Left kidney (tissue), 2 donors: Measurements from ENCODE around the gene LRMDA. TPM values are rescaled to one million over a fixed set of nuclear protein-coding genes. Genes with fewer than 3 reads are reported as not detected.
"Not testable (repeated sequence)": the region's sequence is repeated elsewhere in the genome, so short reads cannot be mapped to it uniquely, and the experiment has no call there.

Experiments
- DNase-seq: peaks from one replicate; pipeline ENCODE4 v3.0.0-alpha.2; 2013
- polyA plus RNA-seq: library from polyadenylated mRNA; unstranded; fragments of 120-200 nt; gene quantifications from one replicate; pipeline ENCODE4 v1.2.1, GENCODE V29; 2013; ENCODE audit not compliant: insufficient read length

The LRMDA gene
- polyA plus RNA-seq, 1 donor, result 18.0 TPM

DNA sequence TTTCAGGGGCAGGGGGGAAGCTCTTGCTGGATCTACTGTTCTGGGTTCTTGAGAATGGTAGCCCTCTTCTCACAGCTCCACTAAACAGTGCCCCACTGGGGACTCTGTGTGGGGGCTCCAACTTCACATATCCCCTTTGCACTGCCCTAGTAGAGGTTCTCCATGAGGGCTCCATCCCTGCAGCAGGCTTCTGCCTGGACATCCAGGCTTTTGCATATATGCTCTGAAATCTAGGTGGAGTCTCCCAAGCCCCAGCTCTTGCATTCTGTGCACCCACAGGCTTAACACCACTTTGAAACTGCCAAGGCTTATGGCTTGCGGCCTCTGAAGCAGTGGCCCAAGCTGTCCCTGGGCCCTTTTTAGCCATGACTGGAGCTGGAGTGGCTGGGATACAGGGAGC lies 150.7 kb downstream of the LRMDA start:
- DNase-seq, result no peak

DNA sequence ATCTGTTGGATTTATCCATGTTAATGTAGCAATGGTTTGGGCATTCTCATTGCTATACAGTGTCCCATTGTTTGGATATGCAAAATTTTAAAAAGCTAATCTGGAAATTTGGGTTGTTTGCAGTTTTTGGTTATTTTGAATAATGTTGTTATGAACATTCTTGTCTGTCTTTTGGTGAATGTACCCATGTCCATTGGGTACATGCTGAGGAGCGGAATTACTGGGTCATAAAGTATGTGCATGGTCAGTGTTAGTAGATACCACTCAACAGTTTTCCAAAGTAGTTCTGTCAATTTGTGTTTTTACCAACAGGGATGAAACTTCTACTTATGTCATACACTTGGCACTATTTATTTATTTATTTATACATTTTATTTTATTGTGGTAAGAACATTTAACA lies 153.9 kb downstream of the LRMDA start:
- no peak for DNase-seq

DNA sequence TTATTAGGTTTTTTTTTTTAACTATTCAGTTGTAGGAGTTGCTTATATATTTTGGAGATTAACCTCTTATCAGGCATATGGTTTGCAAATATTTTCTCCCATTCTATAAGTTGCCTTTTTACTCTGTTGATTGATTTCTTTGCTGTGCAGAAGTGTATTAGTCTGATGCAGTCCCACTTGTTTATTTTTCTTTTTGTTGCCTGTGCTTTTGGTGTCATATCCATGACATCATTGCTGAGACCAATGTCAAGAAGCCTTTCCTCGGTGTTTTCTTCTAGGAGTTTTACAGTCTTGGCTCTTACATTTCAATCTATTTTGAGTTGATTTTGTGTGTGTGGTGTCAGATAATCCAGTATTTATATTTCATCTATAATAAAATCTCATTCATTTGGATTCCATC lies 155.4 kb downstream of the LRMDA start:
- DNase-seq, result no peak

GRCh38 chr10:75588031-75588430 lies 156.6 kb downstream of the LRMDA start:
- no peak for DNase-seq

DNA sequence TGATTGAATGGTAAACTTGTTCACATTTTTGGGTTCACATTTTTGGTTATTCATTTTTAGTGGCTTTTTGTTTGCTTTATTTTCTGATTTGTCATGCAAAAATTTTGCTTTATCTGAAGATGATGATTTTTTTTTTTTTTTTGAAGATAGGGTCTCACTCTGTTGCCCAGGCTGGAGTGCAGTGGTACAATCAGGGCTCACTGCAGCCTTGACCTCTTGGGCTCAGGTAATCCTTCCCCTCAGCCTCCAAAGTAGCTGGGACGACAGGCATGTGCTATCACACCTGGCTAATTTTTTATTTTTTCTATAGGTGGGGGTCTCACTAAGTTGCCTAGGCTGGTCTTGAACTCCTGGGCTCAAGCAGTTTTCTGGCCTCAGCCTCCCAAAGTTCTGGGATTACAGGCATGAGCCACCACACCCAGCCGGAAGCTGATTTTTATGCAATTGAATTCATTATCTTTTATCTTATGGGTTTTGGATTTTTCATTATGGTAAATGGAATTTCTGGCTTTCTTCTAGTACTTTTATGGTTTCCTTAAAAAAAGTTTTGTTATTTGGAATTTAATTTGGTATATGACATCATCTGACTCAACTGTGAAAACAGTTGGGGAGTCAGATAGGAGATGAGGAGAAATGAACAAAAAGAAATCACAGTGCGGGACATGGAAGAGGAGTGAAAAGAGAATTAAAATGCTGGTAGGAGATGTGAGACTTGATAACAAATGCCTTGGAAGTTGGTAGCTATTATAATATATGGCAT lies 158.7 kb downstream of the LRMDA start:
- DNase-seq, result no peak

DNA sequence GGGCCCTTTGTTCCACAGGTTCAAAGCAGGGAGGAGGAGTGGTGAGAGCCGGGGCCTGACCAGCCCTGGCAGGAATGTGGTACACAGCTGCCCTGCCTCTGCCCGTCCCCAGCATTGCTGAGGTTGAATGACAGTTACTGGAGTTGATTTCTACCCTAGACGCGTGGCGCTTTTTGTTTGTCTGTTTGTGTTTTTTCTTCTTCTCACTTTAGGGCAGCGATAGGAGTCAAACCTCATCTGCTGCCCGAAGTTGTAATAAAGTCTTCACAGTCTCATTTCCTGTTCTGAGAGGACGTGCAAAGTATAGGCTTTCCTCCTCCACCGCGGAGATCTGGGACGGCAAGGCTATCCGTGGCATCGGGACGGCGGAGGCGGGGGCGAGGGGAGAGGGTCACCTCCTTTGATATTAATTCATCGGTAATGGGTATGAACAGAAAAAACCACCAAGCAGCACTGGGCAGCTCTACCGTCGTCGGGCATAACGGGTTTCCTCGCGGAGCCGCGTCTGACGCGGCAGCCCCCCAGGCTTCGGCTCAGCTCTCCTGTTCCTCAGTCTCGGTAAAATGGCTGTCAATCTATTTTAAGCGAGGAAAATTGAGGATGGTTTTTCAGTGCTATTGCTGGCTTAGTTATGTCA lies 160.8 kb downstream of the LRMDA start:
- peak; percentile 46 for DNase-seq

- peak; percentile 62 for DNase-seq
Observed at GRCh38 chr10:75592791-75593643, 161.6 kb downstream of the LRMDA start.

DNA sequence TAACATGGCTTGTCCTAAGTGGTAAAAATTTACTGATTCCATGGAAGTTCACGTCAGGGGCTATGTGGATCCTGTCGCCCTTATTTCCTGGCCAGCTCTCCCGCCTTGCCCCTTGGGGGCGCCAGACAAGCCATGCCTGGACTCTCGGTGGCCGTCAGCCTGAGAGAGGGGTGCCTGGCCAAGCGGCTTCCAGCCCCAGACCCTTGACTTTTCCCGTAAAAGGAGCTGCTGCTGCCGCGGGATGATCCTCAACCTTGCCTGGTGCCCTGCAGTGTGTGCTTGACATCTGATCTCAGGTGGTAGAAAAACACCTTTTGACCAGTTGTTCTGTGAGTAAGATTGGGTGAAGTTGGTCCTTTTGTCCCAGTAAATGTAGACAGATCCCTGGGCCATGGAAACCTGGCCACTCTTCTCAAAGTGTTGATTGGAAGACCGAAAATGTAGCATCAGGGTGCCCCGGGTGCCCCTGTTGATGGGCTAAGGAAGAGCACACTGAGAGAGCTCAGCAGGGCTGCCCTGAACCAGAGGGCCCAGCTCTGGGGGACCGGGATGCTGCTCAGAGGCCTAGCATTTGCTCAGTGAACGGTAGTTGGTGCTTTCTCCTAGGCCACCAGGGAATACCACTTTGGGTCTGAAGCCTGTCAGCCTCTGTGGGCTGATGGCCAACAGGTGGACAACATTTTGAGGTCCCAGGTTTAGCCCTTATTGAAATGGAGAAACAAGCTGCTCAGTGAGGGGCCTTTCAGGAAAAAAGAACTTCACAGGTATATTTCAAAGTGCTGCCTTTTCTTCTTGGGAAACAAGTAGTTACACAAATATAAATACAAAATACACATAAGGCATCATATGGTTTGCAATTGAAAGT lies 162.5 kb downstream of the LRMDA start:
- DNase-seq, result no peak

- no peak for DNase-seq
Observed at GRCh38 chr10:75596930-75597620, 165.7 kb downstream of the LRMDA start.

DNA sequence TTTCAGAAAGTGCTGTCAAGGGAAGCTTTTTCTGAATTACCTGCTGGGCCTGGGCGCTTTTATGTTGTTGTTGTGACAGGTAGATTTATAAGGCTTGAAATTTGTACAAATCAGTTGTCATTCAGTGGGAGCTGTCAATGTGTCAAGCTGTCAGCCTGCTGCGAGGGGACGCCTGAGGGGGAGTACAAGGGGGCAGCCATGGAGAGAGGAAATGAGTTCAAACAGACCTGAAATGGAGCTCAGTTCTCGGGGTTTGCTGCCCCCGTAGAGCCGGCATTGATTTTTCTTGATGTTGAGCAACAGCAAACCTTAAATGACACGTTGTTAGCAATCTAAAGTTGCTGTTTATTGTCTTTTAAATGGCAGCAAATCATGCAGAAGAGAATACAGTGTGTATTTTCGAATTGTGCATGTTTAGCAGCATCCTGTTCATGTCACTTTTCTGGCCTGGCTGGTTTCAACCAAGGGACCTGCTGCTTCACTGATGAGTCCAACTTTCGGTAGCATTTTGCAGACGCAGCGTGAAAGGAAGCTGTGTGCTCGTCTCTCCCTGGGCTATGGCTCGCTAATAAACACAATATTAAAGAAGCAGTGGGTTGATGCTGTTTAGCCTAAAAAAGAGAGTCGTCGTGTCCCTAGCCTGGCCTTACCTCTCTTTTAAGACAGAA lies 166.5 kb downstream of the LRMDA start:
- no peak for DNase-seq

- DNase-seq, result no peak
Observed at GRCh38 chr10:75598998-75599397, 167.6 kb downstream of the LRMDA start.

DNA sequence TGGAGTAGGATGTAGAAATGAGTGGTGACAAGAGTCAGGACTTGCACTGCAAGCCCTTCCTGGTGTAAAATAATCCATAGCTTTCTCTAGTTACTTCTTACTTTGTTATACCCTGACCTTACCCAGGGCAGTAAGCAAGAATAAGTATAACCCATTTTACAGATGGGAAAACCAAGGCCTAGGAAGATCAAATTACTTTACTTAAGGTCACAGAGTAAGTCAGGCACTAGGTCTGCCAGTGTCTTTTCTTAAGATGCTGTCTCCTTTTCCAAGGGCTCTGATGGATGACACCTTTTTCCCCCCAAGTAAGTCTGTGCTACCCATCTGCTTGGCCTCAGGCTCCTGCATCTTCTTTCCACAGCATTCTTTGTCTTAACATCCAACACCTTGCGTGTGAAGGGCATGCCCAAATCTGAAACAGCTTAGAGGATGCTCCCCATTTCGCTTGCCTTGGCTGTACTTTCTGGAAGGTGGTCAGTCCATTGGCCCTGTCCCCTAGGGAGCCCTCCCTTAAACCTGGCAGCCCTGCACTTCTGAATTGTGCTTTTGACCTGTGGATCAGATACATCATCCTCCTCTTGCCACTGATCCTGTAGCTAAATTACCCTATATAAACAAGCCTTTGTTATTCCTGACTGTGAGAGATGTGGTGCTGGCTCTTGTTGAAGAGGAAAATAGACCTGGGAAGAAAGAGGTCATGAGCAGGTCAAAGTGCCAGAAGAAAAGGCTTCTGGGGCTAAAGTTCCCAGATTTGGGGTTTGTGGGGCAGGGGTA lies 168.6 kb downstream of the LRMDA start:
- no peak for DNase-seq

DNA sequence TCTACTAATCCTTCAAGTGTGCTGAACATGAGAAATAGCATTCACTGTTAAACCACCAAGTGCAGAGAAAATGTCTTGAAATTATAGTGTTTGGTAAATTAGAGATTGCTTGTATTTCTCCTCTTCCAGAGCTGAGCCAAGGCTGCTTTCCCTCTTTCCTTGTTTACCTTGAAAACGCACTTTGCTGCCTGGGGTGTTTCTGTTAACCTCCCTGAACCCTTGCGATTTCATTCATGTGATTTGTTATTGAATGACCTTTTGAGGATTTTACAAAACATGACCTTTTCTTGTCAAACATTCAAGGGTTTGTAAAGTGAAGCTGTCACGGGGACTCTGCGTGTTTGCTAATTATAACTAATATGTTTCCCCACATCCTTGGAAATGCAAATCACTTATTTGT lies 169.4 kb downstream of the LRMDA start:
- no peak for DNase-seq

- DNase-seq, result no peak
Observed at GRCh38 chr10:75602341-75602740, 170.9 kb downstream of the LRMDA start.

DNA sequence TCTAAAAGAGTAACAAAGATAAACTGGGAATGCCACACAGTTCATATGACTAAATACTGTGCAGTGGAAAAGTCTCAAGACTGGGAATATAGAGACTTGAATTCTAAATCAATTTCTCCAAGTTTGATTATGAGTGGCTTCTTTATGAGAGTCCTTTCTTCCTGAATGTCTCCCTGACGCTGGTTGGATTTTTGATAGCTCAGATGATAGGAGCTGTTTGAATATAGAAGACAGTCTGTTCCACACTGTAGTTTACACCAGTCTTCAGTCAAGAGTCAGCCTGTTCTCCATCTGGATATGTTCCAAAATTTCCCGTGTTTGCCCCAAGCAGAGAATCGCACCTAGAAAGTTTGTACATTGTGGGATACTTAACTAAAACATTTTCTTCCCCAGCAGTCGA lies 173.7 kb downstream of the LRMDA start:
- no peak for DNase-seq

- not testable (repeated sequence) for DNase-seq
Observed at GRCh38 chr10:75605795-75606194, 174.4 kb downstream of the LRMDA start.

- no peak for DNase-seq
Observed at GRCh38 chr10:75606203-75606779, 174.9 kb downstream of the LRMDA start.

DNA sequence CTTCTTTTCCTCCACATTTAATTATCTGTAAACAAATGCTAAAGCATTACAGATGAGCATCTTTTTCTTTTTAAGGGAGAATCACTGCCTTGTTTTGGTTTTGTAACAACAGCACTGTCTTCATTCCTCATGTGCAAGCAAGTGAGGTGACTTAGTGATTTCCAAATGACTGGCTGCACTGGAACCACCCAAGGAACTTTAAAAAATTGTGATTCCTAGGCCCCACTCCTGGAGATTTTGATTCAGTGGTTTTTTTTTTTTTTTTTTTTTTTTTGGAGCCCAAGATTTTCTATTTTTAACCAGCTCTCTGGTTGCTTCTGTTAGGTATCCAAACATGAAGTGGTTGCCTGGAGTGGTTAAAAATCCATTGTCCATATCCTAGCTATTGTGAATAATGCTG lies 176.2 kb downstream of the LRMDA start:
- no peak for DNase-seq

DNA sequence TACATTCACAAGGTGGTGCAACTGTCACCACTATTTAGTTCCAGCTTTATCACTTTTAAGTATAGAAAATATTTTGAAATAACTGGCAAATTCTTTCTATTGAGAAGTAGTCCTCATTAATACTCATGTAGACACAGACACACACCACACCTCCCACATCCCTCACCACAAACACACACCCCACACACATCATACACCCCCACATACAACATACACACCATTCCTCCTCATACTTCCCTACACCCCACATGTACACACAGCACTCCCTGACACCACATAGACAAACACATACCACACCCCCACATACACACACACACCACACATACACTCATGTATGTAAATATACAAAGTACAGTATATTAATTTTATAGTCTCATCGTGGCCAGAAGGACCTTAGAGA lies 178.8 kb downstream of the LRMDA start:
- DNase-seq, result no peak
